A172 (cell line): Measurements from ENCODE around the gene GCAT. TPM values are rescaled to one million over a fixed set of nuclear protein-coding genes. Genes with fewer than 3 reads are reported as not detected.

Source experiments
- DNase-seq: peaks from one replicate; pipeline ENCODE4 v3.0.0-alpha.2; 2015; ENCODE audit warnings: low spot score
- total RNA-seq: library from RNA; depleted of rRNA; stranded (reverse); fragments of >200 nt; shearing (Covaris generic); gene quantifications from 2 replicates; pipeline ENCODE4 v1.2.3, GENCODE V29; 2014

GCAT gene
- total RNA-seq, 1 experiment from 2014 or later: 11.4 TPM

DNA sequence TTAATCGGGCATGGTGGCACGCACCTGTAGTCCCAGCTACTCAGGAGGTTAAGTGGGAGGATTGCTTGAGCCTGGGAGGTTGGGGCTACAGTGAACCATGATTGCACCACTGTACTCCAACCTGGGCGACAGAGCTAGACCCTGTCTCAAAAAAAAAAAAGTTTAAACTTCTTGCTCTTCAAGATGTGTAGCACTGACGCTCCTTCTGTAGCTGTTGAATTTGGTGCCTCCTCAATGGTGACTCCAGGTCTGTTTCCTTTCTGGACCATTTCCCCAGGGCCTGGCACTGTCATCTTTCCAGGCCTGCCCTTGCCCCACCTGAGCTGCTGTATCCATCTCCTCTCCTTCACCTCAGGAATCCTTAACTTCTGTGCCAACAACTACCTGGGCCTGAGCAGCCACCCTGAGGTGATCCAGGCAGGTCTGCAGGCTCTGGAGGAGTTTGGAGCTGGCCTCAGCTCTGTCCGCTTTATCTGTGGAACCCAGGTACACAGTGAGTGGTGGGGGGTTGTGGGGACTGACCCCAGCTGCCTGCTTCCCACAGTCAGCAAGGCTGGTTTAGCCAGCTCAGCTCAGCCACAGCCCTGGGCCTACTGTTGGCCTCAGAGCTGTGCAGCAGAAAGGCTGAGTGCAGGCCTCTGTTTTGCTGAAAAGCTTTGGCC lies 2.1 kb downstream of the GCAT start:
- DNase-seq: no peak

DNA sequence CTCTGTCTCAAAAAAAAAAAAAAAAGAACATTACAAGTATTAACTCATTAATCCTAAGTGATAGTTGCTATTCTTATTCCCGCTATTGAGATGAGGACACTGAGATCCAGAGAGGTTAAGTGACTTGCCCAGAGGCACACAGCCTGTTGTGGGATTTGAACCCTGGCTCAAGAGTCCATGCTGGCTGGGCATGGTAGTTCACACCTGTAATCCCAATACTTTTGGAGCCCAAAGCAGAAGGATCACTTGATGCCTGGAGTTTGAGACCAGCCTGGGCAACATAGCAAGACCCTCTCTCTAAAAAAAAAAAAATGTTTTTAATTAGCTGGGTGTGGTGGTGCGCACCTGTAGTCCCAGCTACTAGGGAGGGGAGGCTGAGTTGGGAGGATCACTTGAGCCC lies 4.1 kb downstream of the GCAT start:
- DNase-seq: no peak

DNA sequence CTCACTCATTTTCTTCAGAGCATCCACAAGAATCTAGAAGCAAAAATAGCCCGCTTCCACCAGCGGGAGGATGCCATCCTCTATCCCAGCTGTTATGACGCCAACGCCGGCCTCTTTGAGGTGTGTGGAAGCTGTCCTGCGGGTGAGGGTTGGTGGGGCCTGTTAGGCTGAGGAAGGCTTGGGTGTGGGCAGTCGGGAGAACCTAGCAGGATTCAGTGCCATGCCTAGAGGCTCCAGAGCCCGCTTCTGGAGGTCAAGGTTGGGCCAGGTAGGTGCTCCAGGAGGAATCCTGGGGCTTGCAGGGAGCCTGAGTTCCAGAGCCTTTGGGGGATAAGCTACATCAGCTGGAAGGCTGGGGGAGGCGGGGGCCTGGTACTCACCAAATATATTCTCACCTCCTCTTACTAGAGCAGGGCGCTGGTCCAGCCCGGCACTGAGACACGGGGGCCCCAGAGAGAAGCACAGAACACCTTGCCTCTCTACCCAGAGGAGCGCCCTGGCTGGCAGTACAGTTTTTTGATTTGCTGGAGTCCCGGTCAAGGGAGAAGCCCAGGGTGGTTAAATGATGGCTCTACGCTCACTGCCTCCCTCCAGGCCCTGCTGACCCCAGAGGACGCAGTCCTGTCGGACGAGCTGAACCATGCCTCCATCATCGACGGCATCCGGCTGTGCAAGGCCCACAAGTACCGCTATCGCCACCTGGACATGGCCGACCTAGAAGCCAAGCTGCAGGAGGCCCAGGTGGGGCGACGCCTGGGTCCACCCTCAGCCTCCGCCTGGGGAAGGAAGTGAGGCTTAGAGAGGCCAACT lies 5.3 kb downstream of the GCAT start:
- DNase-seq: no peak

DNA sequence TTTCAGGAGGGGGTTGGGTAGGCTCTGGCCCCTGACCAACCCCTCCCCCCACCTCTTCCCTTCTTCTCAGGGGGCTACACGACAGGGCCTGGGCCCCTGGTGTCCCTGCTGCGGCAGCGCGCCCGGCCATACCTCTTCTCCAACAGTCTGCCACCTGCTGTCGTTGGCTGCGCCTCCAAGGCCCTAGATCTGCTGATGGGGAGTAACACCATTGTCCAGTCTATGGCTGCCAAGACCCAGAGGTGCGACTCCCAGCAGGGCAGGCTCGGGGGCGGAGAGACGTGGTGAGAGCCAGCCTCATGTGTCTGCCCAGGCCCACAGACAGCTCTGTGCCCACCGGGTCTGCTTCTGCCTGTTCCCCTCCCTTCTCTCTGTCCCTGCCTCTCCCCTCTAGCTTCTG lies 7.9 kb downstream of the GCAT start:
- no peak for DNase-seq

DNA sequence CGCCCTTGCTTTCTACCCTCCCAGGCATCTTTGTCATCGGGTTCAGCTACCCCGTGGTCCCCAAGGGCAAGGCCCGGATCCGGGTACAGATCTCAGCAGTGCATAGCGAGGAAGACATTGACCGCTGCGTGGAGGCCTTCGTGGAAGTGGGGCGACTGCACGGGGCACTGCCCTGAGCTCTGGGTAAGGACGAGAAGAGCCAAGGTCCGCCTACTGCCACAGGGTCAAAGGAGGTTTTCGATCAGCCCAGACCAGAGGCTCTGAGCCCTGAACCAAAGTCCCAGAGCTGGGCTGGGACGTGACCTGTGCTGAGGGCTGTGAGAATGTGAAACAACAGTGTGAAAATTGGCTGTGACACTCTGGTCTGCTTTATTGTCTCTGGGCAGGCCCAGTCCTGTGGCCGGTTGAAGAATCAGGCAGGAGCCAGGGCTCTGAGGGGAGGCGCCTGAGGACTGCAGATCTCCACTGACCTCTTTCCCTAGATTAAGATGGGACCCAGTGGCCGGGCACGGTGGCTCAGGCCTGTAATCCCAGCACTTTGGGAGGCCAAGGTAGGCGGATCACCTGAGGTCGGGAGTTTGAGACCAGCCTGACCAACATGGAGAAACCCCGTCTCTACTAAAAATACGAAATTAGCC lies 8.9 kb downstream of the GCAT start:
- no peak for DNase-seq

DNA sequence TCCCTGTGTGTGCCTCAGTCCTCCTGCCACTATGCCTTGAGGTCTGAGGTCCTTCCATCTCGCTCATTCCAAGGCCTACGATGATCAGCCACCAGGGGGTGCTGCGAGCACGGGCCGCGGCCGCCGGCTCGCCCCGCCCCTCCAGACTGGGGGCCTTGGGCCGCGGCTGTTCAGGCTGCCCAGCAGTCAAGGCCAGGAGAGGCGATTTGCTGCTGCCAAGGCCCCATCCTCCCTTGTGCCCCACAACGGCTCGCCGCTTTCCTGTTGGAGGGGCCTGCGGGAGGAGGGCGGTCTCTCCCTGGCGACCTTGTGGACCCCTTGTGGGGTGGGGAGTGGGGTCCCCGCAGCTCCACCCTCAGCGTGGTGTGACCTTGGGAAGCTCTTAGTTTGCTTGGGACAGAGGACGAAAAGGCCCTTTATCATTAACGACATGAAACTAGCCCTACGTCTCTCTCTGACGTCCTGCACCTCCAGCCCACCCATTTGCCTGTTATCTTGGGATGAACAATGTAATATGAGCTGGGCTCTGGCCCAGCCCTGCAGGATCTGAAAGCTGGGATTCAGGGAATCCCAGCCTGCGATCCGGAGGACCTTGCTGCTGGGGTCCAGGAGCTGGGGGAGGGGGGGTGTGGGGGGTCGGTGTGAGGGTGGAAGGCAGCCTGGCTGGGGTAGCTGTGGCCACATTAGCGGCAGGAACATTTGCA lies 10.1 kb downstream of the GCAT start:
- peak; percentile 48 for DNase-seq

DNA sequence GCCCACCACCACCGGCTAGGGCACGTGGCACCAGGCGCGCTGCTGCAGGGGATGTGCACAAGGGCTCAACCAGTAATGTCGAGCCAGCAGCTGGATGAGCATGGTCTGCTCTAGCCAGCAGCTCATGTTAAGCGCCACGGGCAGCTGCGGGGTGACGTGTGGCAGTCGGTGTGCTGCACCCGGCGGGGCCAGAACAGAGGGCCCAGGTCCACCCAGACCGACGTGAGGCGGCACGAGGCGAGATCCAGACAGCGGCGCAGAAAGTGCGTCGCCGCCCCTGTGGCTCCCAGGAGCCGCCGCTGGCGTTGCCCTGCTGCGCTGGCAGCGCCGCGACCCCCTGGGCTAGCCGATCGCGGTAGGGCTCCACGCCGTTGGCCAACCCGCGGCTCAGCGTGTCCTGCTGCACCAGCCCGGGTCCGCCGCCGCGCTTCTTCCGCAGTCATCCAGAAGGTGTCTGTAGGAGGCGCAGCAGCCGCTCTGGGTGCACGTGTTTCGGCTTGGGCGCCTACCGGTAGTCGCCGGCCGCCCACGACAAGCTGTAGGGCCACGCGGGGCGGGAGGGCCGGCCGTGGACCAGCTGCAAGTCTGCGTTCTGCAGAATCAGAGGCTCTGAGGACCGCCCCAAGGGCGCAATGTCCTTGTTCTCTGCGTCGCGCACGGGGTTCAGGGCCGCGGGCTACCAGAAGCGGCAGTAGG lies 10.8 kb downstream of the GCAT start:
- DNase-seq: no peak

DNA sequence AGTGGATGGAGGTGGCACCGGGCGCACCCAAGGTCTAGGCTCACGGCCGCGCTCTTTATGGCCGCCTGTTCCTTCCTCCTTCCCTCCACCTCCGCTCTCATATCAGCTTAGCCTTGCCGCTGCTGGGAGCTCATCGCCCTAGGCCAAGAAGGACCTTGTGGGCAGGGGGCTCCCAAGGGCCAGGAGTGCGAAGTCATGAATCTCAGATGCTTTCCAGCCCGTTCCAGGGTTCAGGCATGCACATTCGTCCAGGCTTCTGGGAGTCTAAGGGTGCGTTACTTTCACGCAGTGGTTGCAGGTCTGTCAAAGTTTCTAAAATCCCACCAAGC lies 11.3 kb downstream of the GCAT start:
- no peak for DNase-seq

DNA sequence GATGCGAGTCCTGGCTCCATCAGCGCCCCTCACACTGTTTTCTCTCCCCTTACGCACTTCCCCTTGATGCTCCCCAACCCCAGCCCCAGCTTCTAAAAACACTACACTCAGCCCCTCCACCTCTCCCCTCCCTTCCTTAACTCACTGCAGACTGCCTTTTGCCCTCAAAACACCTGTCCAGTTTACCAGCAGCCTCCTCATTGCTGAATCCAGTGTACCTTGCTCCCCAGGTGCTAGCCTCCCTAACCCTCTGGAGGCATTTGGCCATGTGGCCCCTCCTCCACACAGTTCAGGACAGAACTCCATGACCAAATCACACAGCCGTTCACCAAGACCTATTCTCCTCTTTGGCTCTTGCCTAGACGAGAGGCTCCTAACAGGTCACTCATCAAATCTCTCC lies 12.6 kb downstream of the GCAT start:
- DNase-seq: no peak

DNA sequence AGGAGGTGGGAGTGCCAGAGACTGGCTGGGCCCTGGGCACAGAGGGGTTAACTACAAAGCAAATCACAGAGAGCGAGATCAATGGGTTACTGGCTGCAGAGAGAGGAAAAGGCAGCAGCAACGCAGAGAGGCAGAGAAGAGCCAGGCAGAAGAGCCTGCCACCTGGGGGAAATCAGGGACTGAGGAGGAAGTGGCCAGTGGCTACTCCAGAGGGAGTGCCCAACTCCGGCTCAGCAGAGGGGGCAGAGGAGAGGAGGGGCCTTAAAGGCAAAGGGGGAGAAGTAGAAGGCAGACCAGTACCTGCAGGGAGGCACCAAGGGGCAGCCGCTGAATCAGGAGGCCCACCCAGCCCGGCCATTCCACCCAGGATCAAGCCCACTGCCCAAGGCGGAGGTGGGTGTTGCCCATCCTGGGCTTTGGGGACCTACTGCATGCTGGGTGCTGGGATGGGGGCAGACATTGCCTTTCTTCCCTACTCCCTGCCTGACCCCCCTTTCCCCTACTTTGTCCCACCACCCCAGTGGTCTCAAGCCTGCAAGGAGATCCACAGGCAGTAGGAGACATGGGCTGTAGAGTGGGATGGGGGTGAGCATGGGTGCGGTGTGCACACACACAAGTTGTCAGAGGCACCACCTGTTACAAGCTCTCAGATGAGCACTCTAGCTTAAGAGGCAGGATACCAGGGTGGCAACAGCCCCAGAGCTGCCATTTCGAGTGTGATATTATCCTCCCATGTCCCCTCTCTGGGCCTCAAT lies 14.5 kb downstream of the GCAT start:
- DNase-seq: no peak

DNA sequence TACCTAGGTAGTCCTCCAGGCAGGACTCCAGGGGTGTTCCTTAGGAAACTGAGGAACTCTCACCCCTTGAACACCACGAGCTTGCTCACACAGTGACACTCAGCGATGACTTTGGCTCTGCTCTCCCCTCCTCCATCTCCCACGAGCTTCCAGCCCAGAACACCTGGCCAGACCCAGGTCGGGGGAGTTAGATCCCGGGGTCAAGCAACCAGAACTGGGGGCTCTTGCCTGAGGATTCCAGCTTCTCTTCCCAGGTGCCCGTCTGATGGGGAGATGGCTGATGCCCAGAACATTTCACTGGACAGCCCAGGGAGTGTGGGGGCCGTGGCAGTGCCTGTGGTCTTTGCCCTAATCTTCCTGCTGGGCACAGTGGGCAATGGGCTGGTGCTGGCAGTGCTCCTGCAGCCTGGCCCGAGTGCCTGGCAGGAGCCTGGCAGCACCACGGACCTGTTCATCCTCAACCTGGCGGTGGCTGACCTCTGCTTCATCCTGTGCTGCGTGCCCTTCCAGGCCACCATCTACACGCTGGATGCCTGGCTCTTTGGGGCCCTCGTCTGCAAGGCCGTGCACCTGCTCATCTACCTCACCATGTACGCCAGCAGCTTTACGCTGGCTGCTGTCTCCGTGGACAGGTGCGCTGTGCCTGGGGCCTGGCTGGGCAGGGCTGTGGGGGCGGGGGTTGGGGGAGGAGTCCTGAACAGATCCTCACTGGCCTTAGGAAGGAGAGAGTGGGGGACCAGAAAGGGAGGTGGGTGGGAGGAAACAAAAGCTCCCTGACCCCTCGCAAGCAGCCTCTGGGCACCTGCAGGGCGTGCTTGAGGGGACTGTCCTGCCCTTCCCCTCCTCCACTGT lies 15.6 kb downstream of the GCAT start, which contains the start of gene GALR3:
GALR3 (plus strand) TSS at position 249 of the 852 bp plus-strand sequence; CDS start at position 274, 25 bp downstream.
- DNase-seq: no peak

DNA sequence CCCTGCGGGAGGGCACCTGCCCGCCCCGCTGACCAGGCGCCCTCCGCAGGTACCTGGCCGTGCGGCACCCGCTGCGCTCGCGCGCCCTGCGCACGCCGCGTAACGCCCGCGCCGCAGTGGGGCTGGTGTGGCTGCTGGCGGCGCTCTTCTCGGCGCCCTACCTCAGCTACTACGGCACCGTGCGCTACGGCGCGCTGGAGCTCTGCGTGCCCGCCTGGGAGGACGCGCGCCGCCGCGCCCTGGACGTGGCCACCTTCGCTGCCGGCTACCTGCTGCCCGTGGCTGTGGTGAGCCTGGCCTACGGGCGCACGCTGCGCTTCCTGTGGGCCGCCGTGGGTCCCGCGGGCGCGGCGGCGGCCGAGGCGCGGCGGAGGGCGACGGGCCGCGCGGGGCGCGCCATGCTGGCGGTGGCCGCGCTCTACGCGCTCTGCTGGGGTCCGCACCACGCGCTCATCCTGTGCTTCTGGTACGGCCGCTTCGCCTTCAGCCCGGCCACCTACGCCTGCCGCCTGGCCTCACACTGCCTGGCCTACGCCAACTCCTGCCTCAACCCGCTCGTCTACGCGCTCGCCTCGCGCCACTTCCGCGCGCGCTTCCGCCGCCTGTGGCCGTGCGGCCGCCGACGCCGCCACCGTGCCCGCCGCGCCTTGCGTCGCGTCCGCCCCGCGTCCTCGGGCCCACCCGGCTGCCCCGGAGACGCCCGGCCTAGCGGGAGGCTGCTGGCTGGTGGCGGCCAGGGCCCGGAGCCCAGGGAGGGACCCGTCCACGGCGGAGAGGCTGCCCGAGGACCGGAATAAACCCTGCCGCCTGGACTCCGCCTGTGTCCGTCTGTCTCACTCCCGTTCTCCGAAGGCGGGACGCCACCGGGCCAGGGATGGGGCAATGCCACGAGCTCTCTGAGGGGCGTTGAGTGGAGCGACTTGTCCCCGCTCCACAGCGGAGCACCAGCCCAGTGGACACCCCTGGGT lies 17.2 kb downstream of the GCAT start:
- DNase-seq: no peak

DNA sequence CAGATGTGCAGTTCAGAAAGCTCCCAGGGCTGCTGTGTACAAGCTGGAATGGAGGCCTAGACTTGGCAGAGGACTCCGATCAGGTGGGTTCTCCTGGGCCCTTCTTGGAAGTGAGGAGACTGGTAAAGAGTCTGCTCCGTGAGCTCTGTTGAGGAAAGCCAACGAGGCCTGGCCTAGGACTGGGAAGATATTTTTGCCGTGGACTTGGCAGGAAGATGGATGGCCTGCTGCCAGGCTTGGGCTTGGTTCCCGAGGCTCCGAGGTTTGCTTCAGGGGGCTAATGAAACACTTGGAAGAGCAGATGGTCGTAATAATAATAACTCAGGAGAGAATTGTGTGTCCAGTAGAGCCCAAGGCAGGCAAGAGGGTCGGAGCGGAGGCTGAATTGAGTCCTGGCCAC lies 19.3 kb downstream of the GCAT start:
- no peak for DNase-seq

DNA sequence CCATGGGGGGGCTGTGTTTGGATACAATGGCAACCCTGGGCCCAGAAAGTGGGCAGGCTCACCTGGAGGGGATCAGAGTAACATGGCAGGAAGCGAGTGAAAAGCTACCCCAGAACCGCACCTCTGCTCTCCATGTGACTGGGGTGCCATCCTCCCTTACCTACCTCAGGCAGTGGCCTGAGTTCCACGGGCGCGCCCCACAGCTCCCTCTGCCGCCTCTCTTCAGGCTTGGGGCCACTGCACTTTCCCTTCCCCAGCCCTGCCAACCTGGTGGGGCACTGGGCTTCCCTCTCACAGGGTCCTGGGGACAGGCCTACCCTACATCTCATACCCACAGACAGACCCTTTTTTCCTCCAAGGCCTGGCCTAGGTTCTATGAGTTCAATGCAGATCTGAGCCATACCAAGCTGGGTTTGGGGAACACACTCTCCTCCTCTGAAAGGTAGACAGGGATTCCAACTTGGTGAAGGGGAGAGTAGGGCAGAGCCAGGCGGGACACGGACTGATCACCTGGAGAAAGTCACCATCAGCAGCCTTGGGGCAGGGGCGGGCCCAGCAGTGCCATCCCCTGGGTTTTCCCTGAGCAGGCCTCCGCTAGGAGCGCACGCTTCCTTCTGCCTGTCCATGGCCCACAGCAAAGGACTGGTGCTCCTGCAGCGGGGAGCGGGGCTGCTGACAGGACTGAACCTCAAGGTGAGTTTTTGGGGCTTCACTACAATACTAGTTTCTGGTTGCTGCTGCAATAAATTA lies 22.5 kb downstream of the GCAT start:
- DNase-seq: no peak

DNA sequence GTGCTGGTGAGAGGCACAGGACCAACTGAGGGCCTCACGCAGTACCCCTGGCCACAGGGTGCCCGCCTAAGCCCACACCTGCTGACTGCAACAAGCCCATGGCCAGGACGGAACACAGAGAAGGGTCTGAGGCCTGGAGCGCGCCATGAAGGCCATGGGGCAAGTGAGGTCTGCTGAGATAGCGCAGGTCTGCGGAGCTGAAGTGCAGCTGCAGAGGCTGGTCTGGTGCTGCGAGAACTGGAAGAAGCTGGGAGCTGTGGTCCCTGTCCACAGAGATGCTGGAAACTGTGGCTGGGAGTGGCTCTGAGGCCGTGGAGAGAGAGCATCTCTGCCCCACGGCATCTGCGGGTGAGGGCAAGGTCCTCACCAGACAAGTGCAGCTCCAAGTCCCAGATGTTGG lies 23.7 kb downstream of the GCAT start:
- no peak for DNase-seq

DNA sequence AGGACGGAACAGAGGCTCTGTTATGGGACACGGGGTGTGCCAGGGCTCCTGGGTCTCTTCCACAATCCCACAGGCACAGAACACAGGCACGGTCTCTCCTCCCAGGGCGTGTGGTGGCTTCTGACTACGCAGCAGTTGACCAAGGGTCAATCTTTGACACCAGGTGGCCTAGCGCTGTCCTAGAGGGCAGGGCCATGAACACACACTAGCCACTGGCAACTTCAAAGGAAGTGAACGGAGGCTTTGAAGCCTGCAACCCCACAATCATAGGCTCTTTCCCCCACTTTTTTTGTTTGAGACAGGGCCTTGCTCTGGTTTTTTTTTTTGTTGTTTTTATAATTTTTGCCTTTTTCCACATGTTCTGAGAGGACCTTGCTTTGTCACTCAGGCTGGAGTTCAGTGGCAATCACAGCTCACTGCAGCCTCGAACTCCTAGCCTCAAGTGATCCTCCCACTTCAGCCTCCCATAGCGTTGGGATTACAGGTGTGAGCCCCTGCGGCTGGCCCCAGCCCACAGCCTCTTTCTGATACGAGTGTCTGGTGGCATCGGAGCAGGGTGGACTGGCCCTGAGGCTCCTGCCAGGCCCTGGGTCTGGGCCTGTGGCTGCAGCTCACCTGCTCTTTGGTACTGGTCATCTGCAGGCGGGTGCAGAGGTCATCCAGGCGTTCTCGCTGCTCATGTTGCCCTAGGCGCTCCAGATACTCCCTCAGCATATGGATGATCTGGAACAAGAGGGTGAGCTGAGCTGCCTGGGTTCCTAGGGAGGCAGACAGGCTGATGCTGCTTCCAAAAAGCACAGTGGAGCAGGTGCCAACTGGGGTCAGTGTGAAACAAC lies 24.5 kb downstream of the GCAT start:
- DNase-seq: no peak
